ENCODE results near the gene FER1L5. TPM values are rescaled to one million over a fixed set of nuclear protein-coding genes. Genes with fewer than 3 reads are reported as not detected.

The FER1L5 gene
- total and polyA plus RNA-seq, 2 donors (not counting 1 experiment from before 2014, with no cell fraction given) = not detected

DNA sequence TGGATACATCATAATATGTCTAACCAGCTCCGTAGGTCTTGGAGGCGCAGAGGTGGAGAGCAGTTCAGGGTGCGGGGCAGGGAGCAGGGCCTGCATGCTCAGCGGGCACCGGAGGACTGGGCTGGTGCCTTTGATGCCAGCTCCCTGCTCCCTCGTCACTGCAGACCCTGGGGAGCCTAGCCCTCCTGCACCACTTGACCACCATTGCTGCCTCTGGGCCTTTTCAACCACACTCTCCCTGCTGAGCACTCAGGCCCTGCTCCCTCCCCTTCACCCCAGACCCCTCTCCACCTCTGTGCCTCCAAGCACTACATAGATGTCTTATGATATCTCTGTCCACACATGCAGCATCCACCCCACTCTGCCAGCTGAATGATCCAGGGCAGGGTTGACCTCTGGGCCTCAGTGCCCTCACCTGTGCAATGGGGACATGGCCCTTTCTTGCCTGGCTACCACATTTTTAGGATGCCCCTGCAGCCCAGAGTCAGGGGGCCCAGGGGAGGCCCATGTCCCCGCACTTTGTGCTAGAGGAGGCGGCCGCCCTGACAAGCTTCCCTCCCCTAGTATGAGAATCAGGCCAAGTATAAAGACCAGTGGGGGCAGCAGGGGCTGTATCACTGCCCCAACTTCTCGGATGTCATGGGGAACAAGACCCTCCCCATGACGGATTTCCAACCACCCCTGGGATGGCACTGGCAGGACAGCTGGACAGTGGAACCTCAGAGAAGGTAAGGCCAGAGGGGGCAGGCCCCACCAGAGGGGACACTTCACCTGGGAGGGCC is 46.3 kb downstream of the FER1L5 start:
- ChIA-PET POLR2A (no interaction called here), CTCF (interaction anchor here (1.4 kb wide), 1 partner anchor 9 kb away, joined by 3 read pairs; no protein-coding TSS in a partner anchor)
- H3K9ac ChIP-seq (ENCODE audit: low read length) = no peak overlapping the region
- no peaks in the 10 kb centered on the region for H3K9me3 ChIP-seq (ENCODE audit: control extremely low read depth in 1 of 3, control insufficient read depth in 2 of 3, insufficient read depth in 1 of 3, low read length in 2 of 3)
- ATAC-seq (ENCODE audit: low read depth) = no peak
- TF ChIP-seq, protein P1, sequence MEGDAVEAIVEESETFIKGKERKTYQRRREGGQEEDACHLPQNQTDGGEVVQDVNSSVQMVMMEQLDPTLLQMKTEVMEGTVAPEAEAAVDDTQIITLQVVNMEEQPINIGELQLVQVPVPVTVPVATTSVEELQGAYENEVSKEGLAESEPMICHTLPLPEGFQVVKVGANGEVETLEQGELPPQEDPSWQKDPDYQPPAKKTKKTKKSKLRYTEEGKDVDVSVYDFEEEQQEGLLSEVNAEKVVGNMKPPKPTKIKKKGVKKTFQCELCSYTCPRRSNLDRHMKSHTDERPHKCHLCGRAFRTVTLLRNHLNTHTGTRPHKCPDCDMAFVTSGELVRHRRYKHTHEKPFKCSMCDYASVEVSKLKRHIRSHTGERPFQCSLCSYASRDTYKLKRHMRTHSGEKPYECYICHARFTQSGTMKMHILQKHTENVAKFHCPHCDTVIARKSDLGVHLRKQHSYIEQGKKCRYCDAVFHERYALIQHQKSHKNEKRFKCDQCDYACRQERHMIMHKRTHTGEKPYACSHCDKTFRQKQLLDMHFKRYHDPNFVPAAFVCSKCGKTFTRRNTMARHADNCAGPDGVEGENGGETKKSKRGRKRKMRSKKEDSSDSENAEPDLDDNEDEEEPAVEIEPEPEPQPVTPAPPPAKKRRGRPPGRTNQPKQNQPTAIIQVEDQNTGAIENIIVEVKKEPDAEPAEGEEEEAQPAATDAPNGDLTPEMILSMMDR (IDR thresholded peaks at IDR 0.05) = no peak
- no peak for TF ChIP-seq EZH2 (IDR thresholded peaks at IDR 0.05; ENCODE audit: borderline replicate concordance, insufficient read depth, low read depth, low read length, poor library complexity, severe bottlenecking)
- no peak overlapping the region for H2AFZ ChIP-seq (ENCODE audit: insufficient read depth, low read depth, low read length, poor library complexity, severe bottlenecking)
- H3K4me3 ChIP-seq (ENCODE audit: control extremely low read depth in 1 of 5, extremely low read depth in 1 of 5, insufficient read depth in 1 of 5, low read depth in 2 of 5, low read length in 4 of 5) = no peak overlapping the region
- no peak overlapping the region for H3K4me2 ChIP-seq (replicated peaks; ENCODE audit: low read depth, low read length, poor library complexity, severe bottlenecking)
- H3K4me1 Mint-ChIP-seq = no peaks in the 10 kb centered on the region
- no peak overlapping the region for H3K4me3 Mint-ChIP-seq
- WGBS (ENCODE audit: insufficient coverage) = 93% methylated on average over 9 of the region's 11 CpGs
- H3K27ac Mint-ChIP-seq = no peak overlapping the region
- H3K9me3 Mint-ChIP-seq (ENCODE audit: insufficient read depth) = no peaks in the 10 kb centered on the region
- peaks cover 0 to 2% (median 0%) of the 10 kb centered on the region in 4 experiments for H3K27me3 ChIP-seq (replicated peaks in 1 of 4; ENCODE audit: control extremely low read depth in 1 of 4, control insufficient read depth in 3 of 4, insufficient read depth in 4 of 4, low read length in 3 of 4)
- no peaks in the 10 kb centered on the region for H3K36me3 ChIP-seq (replicated peaks in 1 of 2; ENCODE audit: control extremely low read depth in 1 of 2, control insufficient read depth in 1 of 2, extremely low read depth in 1 of 2, insufficient read depth in 2 of 2, low read length in 1 of 2)
- intact Hi-C loops (cut with micrococcal nuclease) = no loop called here
- H3K27ac ChIP-seq (ENCODE audit: low read length in 2 of 2) = no peak overlapping the region
- H4K20me1 ChIP-seq (ENCODE audit: control insufficient read depth, insufficient read depth, low read length, poor library complexity, severe bottlenecking) = no peaks in the 10 kb centered on the region
- no peaks in the 10 kb centered on the region for H3K79me2 ChIP-seq (ENCODE audit: control insufficient read depth, insufficient read depth, low read length)
- peaks cover 12% of the 10 kb centered on the region for H3K27me3 Mint-ChIP-seq
- no peaks in the 10 kb centered on the region for H3K4me1 ChIP-seq (ENCODE audit: control insufficient read depth in 2 of 2, insufficient read depth in 2 of 2, low read length in 2 of 2)
- no peak for DNase-seq

GRCh38 chr2:96689431-96689991 is 46.9 kb downstream of the FER1L5 start:
- H3K9me3 ChIP-seq (ENCODE audit: control extremely low read depth in 1 of 3, control insufficient read depth in 2 of 3, insufficient read depth in 1 of 3, low read length in 2 of 3) = no peaks in the 10 kb centered on the region
- ChIA-PET CTCF (interaction anchor here (1.4 kb wide), 1 partner anchor 8 kb away, joined by 3 read pairs; no protein-coding TSS in a partner anchor), POLR2A (no interaction called here)
- no peak overlapping the region for H3K27ac ChIP-seq (ENCODE audit: low read length in 2 of 2)
- H3K4me2 ChIP-seq (replicated peaks; ENCODE audit: low read depth, low read length, poor library complexity, severe bottlenecking) = no peak overlapping the region
- H3K27me3 ChIP-seq (replicated peaks in 1 of 4; ENCODE audit: control extremely low read depth in 1 of 4, control insufficient read depth in 3 of 4, insufficient read depth in 4 of 4, low read length in 3 of 4) = no peaks in the 10 kb centered on the region
- H3K4me3 ChIP-seq (ENCODE audit: control extremely low read depth in 1 of 5, extremely low read depth in 1 of 5, insufficient read depth in 1 of 5, low read depth in 2 of 5, low read length in 4 of 5) = no peak overlapping the region
- H3K9ac ChIP-seq (ENCODE audit: low read length) = no peak overlapping the region
- peaks cover 9% of the 10 kb centered on the region for H3K27me3 Mint-ChIP-seq
- TF ChIP-seq, protein P1 (IDR thresholded peaks at IDR 0.05) = no peak
- TF ChIP-seq EZH2 (IDR thresholded peaks at IDR 0.05; ENCODE audit: borderline replicate concordance, insufficient read depth, low read depth, low read length, poor library complexity, severe bottlenecking) = no peak
- H3K79me2 ChIP-seq (ENCODE audit: control insufficient read depth, insufficient read depth, low read length) = no peaks in the 10 kb centered on the region
- 96% methylated on average over 10 of the region's 14 CpGs for WGBS (ENCODE audit: insufficient coverage)
- ATAC-seq (ENCODE audit: low read depth) (no peak), DNase-seq (no peak)
- no peaks in the 10 kb centered on the region for H3K4me1 ChIP-seq (ENCODE audit: control insufficient read depth in 2 of 2, insufficient read depth in 2 of 2, low read length in 2 of 2)
- H3K27ac Mint-ChIP-seq = no peak overlapping the region
- no peak overlapping the region for H3K4me3 Mint-ChIP-seq
- no peaks in the 10 kb centered on the region for H3K9me3 Mint-ChIP-seq (ENCODE audit: insufficient read depth)
- no peaks in the 10 kb centered on the region for H3K36me3 ChIP-seq (replicated peaks in 1 of 2; ENCODE audit: control extremely low read depth in 1 of 2, control insufficient read depth in 1 of 2, extremely low read depth in 1 of 2, insufficient read depth in 2 of 2, low read length in 1 of 2)
- H2AFZ ChIP-seq (ENCODE audit: insufficient read depth, low read depth, low read length, poor library complexity, severe bottlenecking) = no peak overlapping the region
- no peaks in the 10 kb centered on the region for H3K4me1 Mint-ChIP-seq
- H4K20me1 ChIP-seq (ENCODE audit: control insufficient read depth, insufficient read depth, low read length, poor library complexity, severe bottlenecking) = no peaks in the 10 kb centered on the region
- intact Hi-C loops (cut with micrococcal nuclease) = no loop called here
